GM12872 (cell line): ENCODE data around the gene NLRC3.

ENCODE experiments used
- CTCF ChIP-seq: IDR thresholded peaks from 3 replicates; pipeline ENCODE4 v1.5.1; 2011; ENCODE audit warnings: low read depth, mild to moderate bottlenecking, low read length, moderate library complexity; ENCODE audit not compliant: insufficient read depth

NLRC3 gene

GRCh38 chr16:3536851-3537250 is 40.4 kb downstream of the NLRC3 start:
- no peak for TF ChIP-seq CTCF

- no peak for TF ChIP-seq CTCF
Observed at GRCh38 chr16:3536271-3536731, 40.9 kb downstream of the NLRC3 start.

GRCh38 chr16:3534126-3534525 is 43.1 kb downstream of the NLRC3 start:
- TF ChIP-seq CTCF: no peak

- no peak for TF ChIP-seq CTCF
Observed at GRCh38 chr16:3532741-3533140, 44.5 kb downstream of the NLRC3 start.

- TF ChIP-seq CTCF: no peak
Observed at GRCh38 chr16:3530371-3530914, 46.8 kb downstream of the NLRC3 start.

- no peak for TF ChIP-seq CTCF
Observed at GRCh38 chr16:3529175-3529574, 48.0 kb downstream of the NLRC3 start.

- TF ChIP-seq CTCF: no peak
Observed at GRCh38 chr16:3528406-3528805, 48.8 kb downstream of the NLRC3 start.
